GM19397 (cell line): ENCODE data around the gene CUL2.
"Not testable (repeated sequence)": the region's sequence is repeated elsewhere in the genome, so short reads cannot be mapped to it uniquely, and the experiment has no call there.

Experiments
- ATAC-seq: cut with Tn5 transposase; IDR thresholded peaks from one replicate; pipeline ENCODE4 v1.9.1; 2021; ENCODE audit warnings: mild to moderate bottlenecking, moderate library complexity; ENCODE audit not compliant: unreplicated experiment

The CUL2 gene

DNA sequence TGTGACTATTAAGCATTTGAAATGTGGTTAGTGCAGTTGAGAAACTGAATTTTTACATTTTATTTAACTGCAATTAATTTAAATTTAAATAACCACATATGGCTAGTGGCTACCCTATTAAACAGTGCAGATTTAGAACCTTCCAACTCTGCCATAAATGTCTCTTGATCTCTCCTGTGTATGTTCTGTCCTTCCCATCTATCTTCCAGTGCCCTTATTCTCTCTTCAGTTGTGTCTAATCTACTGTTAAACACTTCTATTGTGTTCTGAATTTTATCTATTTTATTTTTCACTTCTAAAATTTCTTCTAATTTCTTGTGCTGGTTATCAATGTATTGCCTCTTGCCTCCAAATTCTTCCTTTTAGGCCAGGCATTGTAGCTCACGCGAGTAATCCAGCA is 105.0 kb downstream of the CUL2 start:
- no peak for ATAC-seq

DNA sequence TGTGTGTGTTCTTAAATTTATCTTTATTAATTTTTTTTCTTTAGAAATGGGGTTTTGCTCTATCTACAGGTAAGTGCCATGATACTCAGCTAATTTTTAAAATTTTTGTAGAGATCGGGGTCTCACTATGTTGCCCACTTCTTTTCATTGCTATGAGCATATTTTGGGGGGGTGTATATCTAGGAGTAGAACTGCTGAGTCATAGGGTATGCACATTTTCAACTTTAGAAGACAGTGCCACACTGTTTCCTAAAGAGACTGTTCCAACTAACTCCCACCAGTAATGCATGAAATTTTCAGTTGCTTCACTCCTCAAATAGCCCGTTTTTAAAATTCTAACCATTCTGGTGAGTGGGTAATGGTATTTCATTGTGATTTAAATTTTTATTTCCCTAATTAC is 108.3 kb downstream of the CUL2 start:
- ATAC-seq, result no peak

GRCh38 chr10:34979938-34980337 is 110.2 kb downstream of the CUL2 start:
- ATAC-seq, result no peak

DNA sequence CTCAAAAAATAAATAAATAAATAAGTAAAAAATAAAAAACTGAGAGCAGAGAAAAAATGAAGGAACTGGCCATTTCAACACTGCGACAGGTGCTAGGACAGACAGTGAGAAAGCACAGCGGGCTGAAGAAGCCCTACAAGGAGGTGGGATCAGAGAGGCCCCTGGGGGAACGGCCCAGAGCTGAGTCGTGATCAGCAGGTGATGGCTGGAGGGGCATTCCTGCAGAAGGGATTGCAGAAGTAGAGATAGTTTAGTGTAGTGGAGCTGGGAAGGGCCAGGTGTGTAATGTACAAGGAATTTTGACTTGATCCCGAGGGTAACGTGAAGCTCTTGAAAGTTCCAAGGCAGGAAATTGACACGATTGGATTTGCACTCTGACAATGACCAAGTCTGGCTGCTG is 112.1 kb downstream of the CUL2 start:
- ATAC-seq, result no peak

- not testable (repeated sequence) for ATAC-seq
Observed at GRCh38 chr10:34976380-34976910, 113.7 kb downstream of the CUL2 start.

DNA sequence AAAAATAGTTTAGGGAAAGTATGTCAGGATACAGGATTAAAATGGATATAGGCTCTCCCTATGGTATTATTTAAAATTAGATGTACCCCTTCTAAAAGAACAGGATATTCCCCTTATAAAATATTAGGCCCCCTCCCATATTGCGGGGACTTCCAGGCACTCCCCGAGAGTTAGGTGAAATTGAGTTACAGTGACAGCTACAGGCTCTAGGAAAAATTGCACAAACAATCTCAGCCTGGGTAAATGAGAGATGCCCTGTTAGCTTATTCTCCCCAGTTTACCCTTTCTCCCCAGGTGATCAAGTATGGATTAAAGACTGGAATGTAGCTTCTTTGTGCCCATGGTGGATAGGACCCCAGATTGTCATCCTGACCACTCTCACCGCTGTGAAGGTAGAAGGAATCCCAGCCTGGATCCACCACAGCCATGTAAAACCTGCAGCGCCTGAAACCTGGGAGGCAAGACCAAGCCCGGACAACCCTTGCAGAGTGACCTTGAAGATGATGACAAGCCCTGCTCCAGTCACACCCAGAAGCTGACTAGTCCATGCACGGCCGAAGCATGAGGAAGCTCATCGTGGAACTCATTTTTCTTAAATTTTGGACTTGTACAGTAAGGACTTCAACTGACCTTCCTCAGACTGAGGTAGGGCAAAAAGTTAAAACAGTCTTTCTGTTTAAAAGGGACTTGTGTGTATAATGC is 115.6 kb downstream of the CUL2 start:
- not testable (repeated sequence) for ATAC-seq

GRCh38 chr10:34973757-34974156 is 116.4 kb downstream of the CUL2 start:
- not testable (repeated sequence) for ATAC-seq

DNA sequence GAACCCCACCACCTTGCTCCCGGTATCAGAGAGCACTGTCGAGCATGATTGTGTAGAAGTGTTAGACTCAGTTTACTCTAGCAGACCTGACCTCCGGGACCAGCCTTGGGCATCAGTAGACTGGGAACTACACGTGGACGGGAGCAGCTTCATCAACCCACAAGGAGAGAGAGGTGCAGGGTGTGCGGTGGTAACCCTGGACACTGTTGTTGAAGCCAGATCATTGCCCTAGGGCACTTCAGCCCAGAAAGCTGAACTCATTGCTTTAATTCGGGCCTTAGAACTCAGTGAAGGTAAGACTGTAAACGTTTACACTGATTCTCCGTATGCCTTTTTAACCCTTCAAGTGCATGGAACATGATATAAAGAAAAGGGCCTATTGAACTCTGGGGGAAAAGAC is 117.0 kb downstream of the CUL2 start:
- not testable (repeated sequence) for ATAC-seq

DNA sequence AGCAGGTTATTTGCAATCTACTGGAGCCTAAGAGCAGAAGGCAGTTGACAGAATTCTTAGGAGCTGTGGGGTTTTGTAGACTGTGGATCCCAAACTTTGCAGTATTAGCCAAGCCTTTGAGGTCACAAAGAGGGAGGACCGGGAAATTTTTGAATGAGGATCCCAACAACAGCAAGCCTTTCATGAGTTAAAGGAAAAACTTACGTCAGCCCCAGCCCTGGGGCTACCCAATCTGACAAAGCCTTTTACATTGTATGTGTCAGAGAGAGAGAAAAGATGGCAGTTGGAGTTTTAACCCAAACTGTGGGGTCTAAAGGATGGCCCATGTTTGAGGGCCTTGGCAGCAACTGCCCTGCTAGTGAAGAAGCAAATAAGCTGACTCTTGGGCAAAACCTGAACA is 117.5 kb downstream of the CUL2 start:
- ATAC-seq, result not testable (repeated sequence)

DNA sequence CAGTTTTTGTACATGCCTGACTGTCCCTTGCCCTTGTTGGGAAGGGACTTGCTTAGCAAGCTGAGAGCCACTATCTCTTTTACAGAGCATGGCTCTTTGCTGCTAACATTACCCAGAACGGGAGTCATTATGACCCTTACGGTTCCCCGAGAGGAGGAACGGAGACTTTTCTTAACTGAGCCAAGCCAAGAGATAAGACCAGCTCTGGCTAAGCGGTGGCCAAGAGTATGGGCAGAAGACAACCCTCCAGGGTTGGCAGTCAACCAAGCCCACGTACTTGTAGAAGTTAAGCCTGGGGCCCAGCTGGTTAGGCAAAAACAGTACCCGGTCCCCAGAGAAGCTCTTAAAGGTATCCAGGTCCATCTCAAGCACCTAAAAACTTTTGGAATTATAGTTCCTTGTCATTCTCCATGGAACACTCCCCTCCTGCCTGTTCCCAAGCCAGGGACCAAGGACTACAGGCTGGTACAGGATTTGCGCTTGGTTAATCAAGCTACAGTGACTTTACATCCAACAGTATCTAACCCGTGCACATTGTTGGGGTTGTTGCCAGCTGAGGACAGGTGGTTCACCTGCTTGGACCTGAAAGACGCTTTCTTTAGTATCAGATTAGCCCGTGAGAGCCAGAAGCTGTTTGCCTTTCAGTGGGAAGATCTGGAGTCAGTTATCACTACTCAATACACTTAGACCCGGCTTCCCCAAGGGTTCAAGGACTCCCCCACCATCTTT is 118.4 kb downstream of the CUL2 start:
- not testable (repeated sequence) for ATAC-seq

DNA sequence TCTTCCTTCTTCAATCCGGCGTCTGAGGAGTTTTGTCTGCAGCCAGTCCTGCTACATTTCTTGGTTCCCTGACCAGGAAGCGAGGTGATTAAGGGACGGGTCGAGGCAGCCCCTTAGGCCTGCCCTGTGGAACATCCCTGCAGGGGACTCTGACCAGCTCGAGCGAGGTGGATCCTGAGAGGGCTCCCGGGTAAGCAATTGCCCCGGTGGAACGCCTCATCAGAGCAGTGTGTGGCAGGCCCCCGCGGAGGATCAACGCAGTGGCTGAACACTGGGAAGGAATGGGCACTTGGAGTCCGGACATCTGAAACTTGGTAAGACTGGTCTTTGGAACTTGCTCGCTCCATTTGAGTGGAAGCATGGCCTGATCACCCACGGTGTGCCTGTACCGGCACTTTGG is 121.0 kb downstream of the CUL2 start:
- no peak for ATAC-seq

DNA sequence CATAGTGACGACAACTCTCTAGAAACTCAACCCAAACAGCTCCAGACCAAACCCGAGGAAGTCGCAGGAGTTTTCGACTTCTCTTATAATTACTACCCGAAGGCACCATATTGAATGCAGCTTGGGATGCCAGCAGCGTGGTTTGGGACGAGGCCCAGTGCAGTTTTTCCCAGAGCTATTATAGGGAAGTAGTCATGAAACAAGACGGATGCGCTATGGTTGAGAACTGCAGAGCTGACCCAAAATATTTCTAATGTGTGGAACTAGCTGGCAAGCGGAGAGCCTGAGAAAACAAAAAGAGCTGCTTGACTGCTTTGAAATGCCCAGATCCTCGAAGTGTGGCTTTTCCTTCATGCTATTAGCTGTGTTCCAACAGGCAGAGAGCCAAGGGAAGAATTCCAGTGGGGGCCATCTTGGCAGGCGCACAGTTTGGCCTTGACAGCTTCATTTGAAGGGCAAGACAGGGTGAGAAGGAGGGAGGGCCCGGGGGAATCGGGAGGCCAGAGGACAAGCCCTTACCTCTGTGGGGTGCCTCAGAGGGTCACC is 122.7 kb downstream of the CUL2 start:
- ATAC-seq, result no peak

GRCh38 chr10:34966451-34966850 is 123.7 kb downstream of the CUL2 start:
- no peak for ATAC-seq

GRCh38 chr10:34966040-34966439 is 124.1 kb downstream of the CUL2 start:
- no peak for ATAC-seq

- no peak for ATAC-seq
Observed at GRCh38 chr10:34964166-34964800, 125.9 kb downstream of the CUL2 start.

DNA sequence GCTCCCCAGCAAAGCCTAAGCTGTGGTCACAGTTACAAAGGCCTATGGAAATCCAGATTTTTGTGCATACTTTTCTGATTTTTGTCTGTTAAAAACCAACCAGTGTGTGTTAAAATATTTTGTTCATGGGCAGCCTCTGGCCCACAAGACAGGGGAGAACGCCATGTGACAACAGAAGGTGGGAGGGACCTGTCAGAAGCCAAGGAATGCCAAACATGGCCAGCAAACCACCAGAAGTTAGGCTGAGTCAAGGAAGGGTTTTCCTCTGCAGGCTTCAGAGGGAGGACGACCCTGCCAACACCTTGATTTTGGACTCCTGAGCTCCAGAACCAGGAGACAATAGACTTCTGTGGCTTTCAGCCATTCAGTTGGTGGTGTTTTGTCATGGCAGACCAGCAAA is 127.3 kb downstream of the CUL2 start:
- no peak for ATAC-seq

DNA sequence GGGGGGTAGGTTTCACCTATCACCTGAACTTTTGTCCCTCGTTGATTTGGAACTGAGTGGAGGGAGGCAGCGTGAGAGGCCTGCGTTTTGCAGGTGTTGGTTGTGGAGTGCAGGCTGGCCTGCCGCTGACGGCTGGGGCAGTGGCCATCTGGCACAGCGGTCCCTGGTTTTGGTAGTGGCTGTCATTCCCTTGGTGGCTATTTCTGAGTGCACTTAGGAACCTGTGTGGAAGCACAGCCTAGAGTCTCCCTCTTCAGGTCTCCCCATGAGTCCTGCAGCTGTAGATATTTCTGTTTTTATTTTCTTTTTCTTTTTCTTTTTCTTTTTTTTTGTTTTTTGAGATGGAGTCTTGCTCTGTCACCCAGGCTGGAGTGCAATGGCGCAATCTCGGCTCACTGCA is 129.2 kb downstream of the CUL2 start:
- no peak for ATAC-seq

DNA sequence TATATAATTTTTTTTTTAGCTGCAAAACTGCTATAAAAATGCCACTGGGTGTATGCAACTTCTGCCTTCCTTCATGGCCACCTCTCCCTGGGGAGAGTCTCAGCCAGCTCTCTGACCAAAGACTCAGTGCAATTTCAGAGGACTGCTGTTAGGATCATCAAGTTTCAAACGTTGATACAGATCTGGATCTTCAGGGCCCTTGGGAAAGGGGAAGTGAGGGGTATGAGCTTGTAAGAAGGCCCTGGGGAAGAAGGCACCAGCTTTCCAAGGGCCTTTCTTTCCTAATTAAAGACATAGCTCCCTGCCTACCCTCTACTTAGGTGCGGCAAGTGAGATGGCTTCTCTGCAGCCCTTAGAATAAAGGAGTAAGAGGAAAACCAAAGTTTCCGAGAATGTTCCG is 130.4 kb downstream of the CUL2 start:
- ATAC-seq, result no peak

GRCh38 chr10:34959321-34959720 is 130.8 kb downstream of the CUL2 start:
- no peak for ATAC-seq
